Ascending aorta (tissue), 2 donors: ENCODE data around the gene SLC25A18. TPM values are rescaled to one million over a fixed set of nuclear protein-coding genes. Genes with fewer than 3 reads are reported as not detected.
"Not testable (repeated sequence)": the region's sequence is repeated elsewhere in the genome, so short reads cannot be mapped to it uniquely, and the experiment has no call there.

Source experiments
- DNase-seq, 2 donors: peaks; one replicate each; pipeline ENCODE4 v3.0.0-alpha.2; 2019; ENCODE audit warnings: low spot score in 2 of 2
- H3K27ac ChIP-seq, 2 donors: fragments of 200-600 bp; sonication (generic); one replicate each; pipeline ENCODE4 v1.5.1; 2016 to 2017; ENCODE audit warnings: mild to moderate bottlenecking in 1 of 2
- H3K27me3 ChIP-seq: fragments of 200-600 bp; sonication (generic); one replicate; pipeline ENCODE4 v1.5.1; 2017
- H3K36me3 ChIP-seq, 2 donors: fragments of 200-600 bp; sonication (generic); one replicate each; pipeline ENCODE4 v1.5.1; 2016
- H3K4me1 ChIP-seq, 2 donors: fragments of 200-600 bp; sonication (generic); one replicate each; pipeline ENCODE4 v1.5.1; 2016 to 2017; ENCODE audit warnings: mild to moderate bottlenecking in 1 of 2
- H3K4me3 ChIP-seq, 2 donors: fragments of 200-600 bp; sonication (generic); one replicate each; pipeline ENCODE4 v1.5.1; 2016 to 2017; ENCODE audit warnings: mild to moderate bottlenecking in 1 of 2
- H3K9me3 ChIP-seq, 2 donors: fragments of 200-600 bp; sonication (generic); one replicate each; pipeline ENCODE4 v1.5.1; 2016
- CTCF ChIP-seq, 3 experiments: fragments of 200-600 bp in 2 of 3; fragments of 450-650 bp in 1 of 3; sonication (generic) in 2 of 3; IDR thresholded peaks; one replicate each; pipeline ENCODE4 v1.5.1; 2016 to 2019; ENCODE audit warnings: antibody characterized with exemption in 3 of 3, mild to moderate bottlenecking in 1 of 3, moderate library complexity in 1 of 3
- intact Hi-C: fragments of 100-400 bp; cut with DNase I; formaldehyde crosslinking; loops from one replicate; pipeline ENCODE4 v1.15.1; 2023
- total RNA-seq: library from RNA; depleted of rRNA; stranded (reverse); fragments of >200 nt; gene quantifications from one replicate; pipeline ENCODE4 v1.1.0, GENCODE V29; 2016

Gene SLC25A18
- total RNA-seq, 1 donor from 2014 or later = not detected

- intact Hi-C loops = no loop called here
- DNase-seq = no peak
These were observed 70.1 kb downstream of the SLC25A18 start for GRCh38 chr22:17633217-17633997.

DNA sequence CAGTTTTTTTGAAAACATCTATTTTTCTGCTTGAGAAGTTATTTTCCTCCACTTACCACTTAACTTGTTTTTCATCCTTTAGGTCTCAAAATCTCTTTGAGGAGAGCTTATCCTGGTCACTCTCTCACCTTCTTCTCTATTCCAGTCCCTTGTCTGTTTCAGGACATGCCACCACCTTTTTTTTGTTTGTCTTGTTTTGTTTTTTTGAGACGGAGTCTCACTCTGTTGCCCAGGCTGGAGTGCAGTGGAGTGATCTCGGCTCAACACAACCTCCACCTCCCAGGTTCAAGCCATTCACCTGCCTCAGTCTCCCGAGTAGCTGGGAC lies 70.7 kb downstream of the SLC25A18 start:
- H3K27ac ChIP-seq = no peak overlapping the region
- H3K36me3 ChIP-seq = no peaks in the 10 kb centered on the region
- no peaks in the 10 kb centered on the region for H3K27me3 ChIP-seq
- intact Hi-C loops = no loop called here
- H3K9me3 ChIP-seq = no peaks in the 10 kb centered on the region
- no peak for TF ChIP-seq CTCF (IDR thresholded peaks at IDR 0.05)
- peaks cover 5 to 6% of the 10 kb centered on the region in 2 donors for H3K4me1 ChIP-seq
- DNase-seq = no peak
- no peak overlapping the region for H3K4me3 ChIP-seq

More at GRCh38 chr22:17633217-17633997, 70.1 kb downstream of the SLC25A18 start:
- no peaks in the 10 kb centered on the region for H3K9me3 ChIP-seq
- H3K36me3 ChIP-seq = no peaks in the 10 kb centered on the region
- H3K4me1 ChIP-seq = peaks cover 5 to 6% of the 10 kb centered on the region in 2 donors
- no peak overlapping the region for H3K4me3 ChIP-seq
- H3K27ac ChIP-seq = no peak overlapping the region
- no peaks in the 10 kb centered on the region for H3K27me3 ChIP-seq
- TF ChIP-seq CTCF (IDR thresholded peaks at IDR 0.05) = no peak

DNA sequence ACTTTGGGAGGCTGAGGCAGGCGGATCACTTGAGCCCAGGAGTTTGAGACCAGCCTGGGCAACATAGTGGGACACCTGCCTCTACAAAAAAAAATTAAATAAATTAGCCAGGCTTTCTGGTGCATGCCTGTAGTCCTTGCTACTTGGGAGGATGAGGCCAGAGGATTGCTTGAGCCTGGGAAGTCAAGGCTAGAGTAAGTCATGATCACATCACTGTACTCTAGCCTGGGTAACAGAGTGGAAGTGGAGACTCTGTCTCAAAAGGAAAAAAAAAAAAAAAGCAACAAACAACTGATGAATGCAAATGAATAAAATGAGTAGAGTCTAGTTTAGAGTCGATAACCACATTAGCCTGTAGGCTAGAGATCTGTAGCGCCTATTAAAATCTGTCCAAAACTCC lies 71.4 kb downstream of the SLC25A18 start:
- intact Hi-C loops = loop anchor here (5.0 kb wide), 4 partner anchors 73 to 477 kb away; partner anchors contain the start of genes HDHD5 and PEX26
- H3K9me3 ChIP-seq = no peaks in the 10 kb centered on the region
- no peak for TF ChIP-seq CTCF (IDR thresholded peaks at IDR 0.05)
- H3K27me3 ChIP-seq = no peaks in the 10 kb centered on the region
- no peak overlapping the region for H3K4me3 ChIP-seq
- H3K27ac ChIP-seq = no peak overlapping the region
- H3K4me1 ChIP-seq = peaks cover 2 to 6% of the 10 kb centered on the region in 2 donors
- H3K36me3 ChIP-seq = no peaks in the 10 kb centered on the region
- no peak for DNase-seq

GRCh38 chr22:17636850-17637249 lies 73.6 kb downstream of the SLC25A18 start:
- H3K27me3 ChIP-seq, H3K9me3 ChIP-seq, H3K4me3 ChIP-seq, H3K27ac ChIP-seq, DNase-seq, H3K36me3 ChIP-seq: not testable (repeated sequence)
- intact Hi-C loops = loop anchor here (5.0 kb wide), 4 partner anchors 70 to 480 kb away; partner anchors contain the start of genes HDHD5 and PEX26
- H3K4me1 ChIP-seq = peaks cover 5 to 11% of the 10 kb centered on the region in 2 donors

- DNase-seq = no peak
- H3K36me3 ChIP-seq = no peaks in the 10 kb centered on the region
- H3K4me1 ChIP-seq = peaks cover 5 to 11% of the 10 kb centered on the region in 2 donors
- H3K9me3 ChIP-seq = no peaks in the 10 kb centered on the region
- TF ChIP-seq CTCF (IDR thresholded peaks at IDR 0.05) = no peak
- H3K27ac ChIP-seq = peak overlapping the region; percentile 96 to 100
- intact Hi-C loops = loop anchor here (1.0 to 5.0 kb wide), 6 partner anchors 9 to 553 kb away; partner anchors contain the start of genes ATP6V1E1, HDHD5, IL17RA and PEX26
- peak overlapping the region; percentile 70 to 91 for H3K4me3 ChIP-seq
- no peaks in the 10 kb centered on the region for H3K27me3 ChIP-seq
These were observed 74.3 kb downstream of the SLC25A18 start for GRCh38 chr22:17637490-17638181.

DNA sequence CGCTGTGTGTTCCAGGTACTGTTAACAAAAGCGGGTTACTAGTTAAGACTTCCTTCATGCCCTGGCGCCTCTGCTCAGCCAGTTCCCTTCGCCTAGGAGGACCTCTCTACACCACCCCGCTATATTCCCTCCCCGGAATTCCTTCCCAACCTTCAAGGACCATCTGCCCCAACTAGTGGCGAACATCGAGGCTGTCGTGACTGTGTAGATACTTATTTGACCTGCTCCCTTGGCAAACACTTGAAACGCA lies 74.8 kb downstream of the SLC25A18 start:
- H3K36me3 ChIP-seq = no peaks in the 10 kb centered on the region
- H3K27me3 ChIP-seq = no peaks in the 10 kb centered on the region
- H3K27ac ChIP-seq = peak overlapping the region; percentile 96 to 100
- peaks cover 5 to 11% of the 10 kb centered on the region in 2 donors for H3K4me1 ChIP-seq
- DNase-seq = no peak
- TF ChIP-seq CTCF (IDR thresholded peaks at IDR 0.05) = peak in 1 of 3 experiments; percentile 3
- intact Hi-C loops = loop anchor here (1.0 to 5.0 kb wide), 6 partner anchors 10 to 553 kb away; partner anchors contain the start of genes ATP6V1E1, HDHD5, IL17RA and PEX26
- H3K4me3 ChIP-seq = peak overlapping the region; percentile 70 to 91
- H3K9me3 ChIP-seq = no peaks in the 10 kb centered on the region
